H9 (cell line): ENCODE data around the gene DNAJC17. TPM values are rescaled to one million over a fixed set of nuclear protein-coding genes. Genes with fewer than 3 reads are reported as not detected.

ENCODE experiments used
- DNase-seq: peaks from one replicate; pipeline ENCODE4 v3.0.0-alpha.2; 2017
- H2AFZ ChIP-seq: one replicate; pipeline ENCODE4 v1.6.1; 2013; ENCODE audit warnings: mild to moderate bottlenecking, low read length, control low read depth, moderate library complexity
- H2AK5ac ChIP-seq: 2 replicates; pipeline ENCODE4 v1.6.1; 2013; ENCODE audit warnings: low read length, control low read depth, mixed read lengths; ENCODE audit not compliant: insufficient read length
- H2BK120ac ChIP-seq: one replicate; pipeline ENCODE4 v1.6.1; 2013; ENCODE audit warnings: low read depth, mild to moderate bottlenecking, low read length, control low read depth, inconsistent platforms; ENCODE audit not compliant: poor library complexity, severe bottlenecking
- H2BK12ac ChIP-seq: 2 replicates; pipeline ENCODE4 v1.6.1; 2013; ENCODE audit warnings: low read length, control low read depth, mixed read lengths, low read depth; ENCODE audit not compliant: insufficient read length
- H2BK15ac ChIP-seq: 2 replicates; pipeline ENCODE4 v1.6.1; 2013; ENCODE audit warnings: low read depth, low read length, control low read depth
- H2BK20ac ChIP-seq: one replicate; pipeline ENCODE4 v1.6.1; 2013; ENCODE audit warnings: low read depth, mild to moderate bottlenecking, low read length, control low read depth, inconsistent platforms; ENCODE audit not compliant: poor library complexity, severe bottlenecking
- H2BK5ac ChIP-seq: 2 replicates; pipeline ENCODE4 v1.6.1; 2013; ENCODE audit warnings: low read length, control low read depth, mixed read lengths; ENCODE audit not compliant: insufficient read length
- H3K14ac ChIP-seq: 2 replicates; pipeline ENCODE4 v1.6.1; 2013; ENCODE audit warnings: low read length, control low read depth; ENCODE audit not compliant: insufficient read depth
- H3K18ac ChIP-seq: 2 replicates; pipeline ENCODE4 v1.6.1; 2013; ENCODE audit warnings: low read depth, mild to moderate bottlenecking, mixed read lengths, low read length, control low read depth; ENCODE audit not compliant: insufficient read length
- H3K23ac ChIP-seq: 2 replicates; pipeline ENCODE4 v1.6.1; 2013; ENCODE audit warnings: low read length, control low read depth, mixed read lengths, low read depth; ENCODE audit not compliant: insufficient read length
- H3K23me2 ChIP-seq: 2 replicates; pipeline ENCODE4 v1.6.1; 2013; ENCODE audit warnings: low read depth, mild to moderate bottlenecking, mixed read lengths, low read length, control low read depth; ENCODE audit not compliant: insufficient read length, poor library complexity, severe bottlenecking
- H3K27ac ChIP-seq: 2 replicates; pipeline ENCODE4 v1.5.1; 2013; ENCODE audit warnings: low read length, control low read depth, mixed read lengths, low read depth; ENCODE audit not compliant: insufficient read length
- H3K27me3 ChIP-seq: 2 replicates; pipeline ENCODE4 v1.6.1; 2013; ENCODE audit warnings: low read length, control low read depth, inconsistent platforms; ENCODE audit not compliant: insufficient read depth
- H3K4ac ChIP-seq: 2 replicates; pipeline ENCODE4 v1.6.1; 2013; ENCODE audit warnings: low read depth, mild to moderate bottlenecking, control low read depth, inconsistent platforms, low read length, moderate library complexity
- H3K4me1 ChIP-seq: 2 replicates; pipeline ENCODE4 v1.6.1; 2013; ENCODE audit warnings: low read length, control low read depth, inconsistent platforms; ENCODE audit not compliant: insufficient read depth
- H3K4me2 ChIP-seq: 2 replicates; pipeline ENCODE4 v1.6.1; 2013; ENCODE audit warnings: low read length, control low read depth, mixed read lengths; ENCODE audit not compliant: insufficient read length, insufficient read depth
- H3K56ac ChIP-seq: 2 replicates; pipeline ENCODE4 v1.6.1; 2013; ENCODE audit warnings: low read depth, mild to moderate bottlenecking, mixed read lengths, low read length, control low read depth; ENCODE audit not compliant: insufficient read length
- H3K79me1 ChIP-seq: 2 replicates; pipeline ENCODE4 v1.6.1; 2013; ENCODE audit warnings: low read depth, mild to moderate bottlenecking, moderate library complexity, low read length, control low read depth, inconsistent platforms; ENCODE audit not compliant: insufficient read depth, poor library complexity, severe bottlenecking
- H3K79me2 ChIP-seq: 2 replicates; pipeline ENCODE4 v1.6.1; 2013; ENCODE audit warnings: low read length, control low read depth, inconsistent platforms; ENCODE audit not compliant: insufficient read depth
- H3K9ac ChIP-seq: 2 replicates; pipeline ENCODE4 v1.6.1; 2013; ENCODE audit warnings: low read length, control low read depth, mixed read lengths; ENCODE audit not compliant: insufficient read length; ENCODE audit errors: extremely low read depth
- H3K9me3 ChIP-seq: one replicate; pipeline ENCODE4 v1.6.1; 2013; ENCODE audit warnings: low read depth, low read length, inconsistent platforms; ENCODE audit not compliant: control insufficient read depth
- H3T11ph ChIP-seq: one replicate; pipeline ENCODE4 v1.6.1; 2013; ENCODE audit warnings: mild to moderate bottlenecking, low read length, control low read depth, inconsistent platforms
- H4K20me1 ChIP-seq: one replicate; pipeline ENCODE4 v1.6.1; 2013; ENCODE audit not compliant: control insufficient read depth, insufficient read length, insufficient read depth
- H4K5ac ChIP-seq: 2 replicates; pipeline ENCODE4 v1.6.1; 2013; ENCODE audit warnings: low read depth, mild to moderate bottlenecking, mixed read lengths, low read length, control low read depth; ENCODE audit not compliant: insufficient read length
- H4K8ac ChIP-seq: replicated peaks from 2 replicates; pipeline ENCODE4 v1.6.1; 2013; ENCODE audit warnings: low read length, control low read depth, mixed read lengths, low read depth; ENCODE audit not compliant: insufficient read length
- H4K91ac ChIP-seq: 2 replicates; pipeline ENCODE4 v1.6.1; 2013; ENCODE audit warnings: low read depth, mild to moderate bottlenecking, moderate library complexity, mixed read lengths, low read length, control low read depth; ENCODE audit not compliant: insufficient read length
- H3K27ac Mint-ChIP-seq, 3 experiments: 2 replicates in 2 of 3; 3 replicates in 1 of 3; pipeline ENCODE4 v1.8.0; 2020 to 2021; ENCODE audit warnings: mixed read lengths in 3 of 3, mild to moderate bottlenecking in 1 of 3, moderate library complexity in 1 of 3
- H3K27me3 Mint-ChIP-seq: 2 replicates; pipeline ENCODE4 v1.8.0; 2021; ENCODE audit warnings: low read depth, mild to moderate bottlenecking, moderate library complexity, mixed read lengths
- H3K36me3 Mint-ChIP-seq, 3 experiments: 2 replicates in 2 of 3; 3 replicates in 1 of 3; pipeline ENCODE4 v1.8.0; 2020 to 2021; ENCODE audit warnings: low read depth in 3 of 3, mixed read lengths in 3 of 3; ENCODE audit not compliant: insufficient read depth in 1 of 3
- H3K4me1 Mint-ChIP-seq, 2 experiments: 2 replicates each; pipeline ENCODE4 v1.8.0; 2020; ENCODE audit warnings: mixed read lengths in 2 of 2
- H3K4me3 Mint-ChIP-seq, 2 experiments: 2 replicates in 1 of 2; 3 replicates in 1 of 2; pipeline ENCODE4 v1.8.0; 2020 to 2021; ENCODE audit warnings: mild to moderate bottlenecking in 2 of 2, mixed read lengths in 2 of 2, moderate library complexity in 1 of 2
- H3K9me3 Mint-ChIP-seq, 2 experiments: 2 replicates in 1 of 2; 3 replicates in 1 of 2; pipeline ENCODE4 v1.8.0; 2020; ENCODE audit warnings: mild to moderate bottlenecking in 2 of 2, mixed read lengths in 2 of 2, moderate library complexity in 1 of 2
- CTCF ChIP-seq: fragments of 200-600 bp; sonication (generic); conservative IDR thresholded peaks from 3 replicates; pipeline ENCODE4 v1.8.0; 2021; ENCODE audit warnings: antibody characterized with exemption, mild to moderate bottlenecking
- WGBS: extraction: QIAGEN DNeasy Blood & Tissue Kit; methylation state at CpG from one replicate; pipeline ENCODE4 v1.1.7; 2013; ENCODE audit warnings: missing lambda C conversion rate, low lambda C conversion rate, mixed read lengths; ENCODE audit not compliant: insufficient read length; ENCODE audit errors: extremely low coverage; 5-methylcytosine and 5-hydroxymethylcytosine counted together
- total RNA-seq: library from RNA; stranded (reverse); gene quantifications from 2 replicates; pipeline ENCODE4 v1.2.1, GENCODE V29; 2021

Gene DNAJC17
- total RNA-seq, 1 experiment from 2014 or later: 38.3 TPM

GRCh38 chr15:40764629-40765103, 42.6 kb downstream of the DNAJC17 start:
- Histone ChIP-seq H4K5ac (no peak overlapping the region), H3K18ac (no peak overlapping the region), H2BK120ac (no peak overlapping the region), H2BK15ac (no peak overlapping the region), H3K4me2 (peak overlapping the region; percentile 50), H3K56ac (no peak overlapping the region), H2BK5ac (no peak overlapping the region), H3K9me3 (no peaks in the 10 kb centered on the region), H3K14ac (no peak overlapping the region), H3K79me1 (no peaks in the 10 kb centered on the region), H4K8ac (no peak overlapping the region), H4K20me1 (no peaks in the 10 kb centered on the region), H3K79me2 (no peaks in the 10 kb centered on the region), H2AFZ (no peak overlapping the region), H3K23ac (no peak overlapping the region), H2BK12ac (no peak overlapping the region), H3K27me3 (no peaks in the 10 kb centered on the region), H2BK20ac (no peak overlapping the region), H3T11ph (no peak overlapping the region), H3K4me1 (peaks cover 4% of the 10 kb centered on the region; the same call in 1 of the 2 replicates), H3K23me2 (no peaks in the 10 kb centered on the region), H3K4ac (no peak overlapping the region), H2AK5ac (no peak overlapping the region), H3K27ac (no peak overlapping the region), H3K9ac (no peak overlapping the region), H4K91ac (no peak overlapping the region)
- H3K27ac Mint-ChIP-seq: peak overlapping the region in 1 of 3 experiments; percentile 44; a peak in 2 of 7 replicates
- TF ChIP-seq CTCF: no peak
- WGBS: no CpG with 5 or more reads among the region's 8 CpGs
- H3K4me1 Mint-ChIP-seq: peaks cover 29 to 31% of the 10 kb centered on the region in 2 experiments
- H3K4me3 Mint-ChIP-seq: peak overlapping the region; percentile 76 to 85
- H3K27me3 Mint-ChIP-seq: peaks cover 9% of the 10 kb centered on the region; the same call in 1 of the 2 replicates
- H3K36me3 Mint-ChIP-seq: peaks cover 0 to 5% (median 0%) of the 10 kb centered on the region in 3 experiments; a peak in 4 of 7 replicates
- no peaks in the 10 kb centered on the region for H3K9me3 Mint-ChIP-seq
- no peak for DNase-seq
